Keratinocyte (primary cell): ENCODE measurements around the gene GPRIN1. TPM values are rescaled to one million over a fixed set of nuclear protein-coding genes. Genes with fewer than 3 reads are reported as not detected.

ENCODE experiments used
- DNase-seq: peaks from one replicate; pipeline ENCODE4 v3.0.0-alpha.2; 2011; ENCODE audit warnings: low read depth, missing footprints, low spot score
- FAIRE-seq: peaks from 2 replicates; lab custom pipeline; 2011; peaks lifted over from hg19 to GRCh38; lab: Jason Lieb, UNC
- H2AFZ ChIP-seq: 2 replicates; pipeline ENCODE4 v1.6.0; 2012; ENCODE audit warnings: low read length, control low read depth, inconsistent platforms; ENCODE audit not compliant: control insufficient read depth
- H3K27ac ChIP-seq: 2 replicates; pipeline ENCODE4 v1.5.1; 2011; ENCODE audit warnings: low read length; ENCODE audit not compliant: control insufficient read depth, insufficient read depth
- H3K27me3 ChIP-seq: 3 replicates; pipeline ENCODE4 v1.6.0; 2011; ENCODE audit warnings: low read length; ENCODE audit not compliant: control insufficient read depth, insufficient read depth; ENCODE audit errors: extremely low read depth
- H3K36me3 ChIP-seq, 2 experiments: 2 replicates in 1 of 2; 3 replicates in 1 of 2; pipeline ENCODE4 v1.5.1; 2011; ENCODE audit warnings: low read length in 2 of 2, mild to moderate bottlenecking in 1 of 2; ENCODE audit not compliant: control insufficient read depth in 2 of 2, insufficient read depth in 2 of 2; ENCODE audit errors: extremely low read depth in 1 of 2
- H3K4me1 ChIP-seq: 3 replicates; pipeline ENCODE4 v1.5.1; 2011; ENCODE audit warnings: low read length; ENCODE audit not compliant: control insufficient read depth, insufficient read depth; ENCODE audit errors: extremely low read depth
- H3K4me2 ChIP-seq: 3 replicates; pipeline ENCODE4 v1.6.0; 2011; ENCODE audit warnings: low read depth, low read length; ENCODE audit not compliant: control insufficient read depth, insufficient read depth; ENCODE audit errors: extremely low read depth
- H3K4me3 ChIP-seq, 3 experiments: fragments of 200-600 bp in 1 of 3; sonication (generic) in 1 of 3; 2 replicates in 2 of 3; 3 replicates in 1 of 3; pipeline ENCODE4 v1.5.1; 2011 to 2016; ENCODE audit warnings: low read length in 3 of 3, mild to moderate bottlenecking in 3 of 3, control low read depth in 2 of 3, inconsistent platforms in 1 of 3, low read depth in 1 of 3, mixed read lengths in 1 of 3, mixed run types in 1 of 3, moderate library complexity in 1 of 3; ENCODE audit not compliant: control insufficient read depth in 2 of 3, insufficient read depth in 2 of 3; ENCODE audit errors: extremely low read depth in 1 of 3
- H3K79me2 ChIP-seq: 2 replicates; pipeline ENCODE4 v1.6.0; 2012; ENCODE audit warnings: low read length; ENCODE audit not compliant: control insufficient read depth, insufficient read depth
- H3K9ac ChIP-seq: 3 replicates; pipeline ENCODE4 v1.6.0; 2011; ENCODE audit warnings: low read length; ENCODE audit not compliant: control insufficient read depth, insufficient read depth; ENCODE audit errors: extremely low read depth
- H3K9me1 ChIP-seq: 3 replicates; pipeline ENCODE4 v1.6.0; 2011; ENCODE audit warnings: low read length; ENCODE audit not compliant: control insufficient read depth, insufficient read depth; ENCODE audit errors: extremely low read depth
- H3K9me3 ChIP-seq: 2 replicates; pipeline ENCODE4 v1.5.1; 2012; ENCODE audit warnings: low read depth, low read length; ENCODE audit not compliant: control insufficient read depth
- H4K20me1 ChIP-seq: 3 replicates; pipeline ENCODE4 v1.6.0; 2011; ENCODE audit warnings: low read length; ENCODE audit not compliant: control insufficient read depth, insufficient read depth; ENCODE audit errors: extremely low read depth
- EZH2 ChIP-seq: IDR thresholded peaks from one replicate; pipeline ENCODE4 v1.6.1; 2012; ENCODE audit warnings: inconsistent platforms, mild to moderate bottlenecking, low read length, moderate library complexity
- dilution Hi-C: fragments of 300-500 bp; cut with MboI; formaldehyde crosslinking; loops from one replicate; pipeline ENCODE4 v1.7.0; 2020; ENCODE audit warnings: low sequenced_read_pairs; ENCODE audit not compliant: extremely low pct_ligation_motif_present
- polyA plus RNA-seq, 5 experiments: library from polyadenylated mRNA; depleted of rRNA in 3 of 5; stranded (reverse) in 3 of 5; stranded (forward) in 1 of 5; unstranded in 1 of 5; fragments of >200 nt; gene quantifications; 1 replicate in 1 of 5; 2 replicates in 3 of 5; 3 replicates in 1 of 5; pipeline versions ENCODE4 v1.2.1 to v1.2.3, GENCODE V29; 2011 to 2012; ENCODE audit warnings: missing spikeins in 2 of 5, low read depth in 1 of 5, low replicate concordance in 1 of 5
- TF ChIP-seq, protein P1 (sequence below), 3 experiments: IDR thresholded peaks in 1 of 3; conservative IDR thresholded peaks in 1 of 3; optimal IDR thresholded peaks in 1 of 3; 2 replicates in 2 of 3; 3 replicates in 1 of 3; pipeline versions ENCODE3 to v1.5.1; 2011; ENCODE audit warnings: low read length in 3 of 3, mild to moderate bottlenecking in 3 of 3, moderate library complexity in 2 of 3, control low read depth in 1 of 3, inconsistent platforms in 1 of 3; ENCODE audit not compliant: insufficient read depth in 2 of 3; ENCODE audit errors: extremely low read depth in 1 of 3

Gene GPRIN1
- polyA plus RNA-seq, 1 donor (not counting 4 experiments of a cell fraction or from before 2014, with no cell fraction given), result 4.0 TPM

DNA sequence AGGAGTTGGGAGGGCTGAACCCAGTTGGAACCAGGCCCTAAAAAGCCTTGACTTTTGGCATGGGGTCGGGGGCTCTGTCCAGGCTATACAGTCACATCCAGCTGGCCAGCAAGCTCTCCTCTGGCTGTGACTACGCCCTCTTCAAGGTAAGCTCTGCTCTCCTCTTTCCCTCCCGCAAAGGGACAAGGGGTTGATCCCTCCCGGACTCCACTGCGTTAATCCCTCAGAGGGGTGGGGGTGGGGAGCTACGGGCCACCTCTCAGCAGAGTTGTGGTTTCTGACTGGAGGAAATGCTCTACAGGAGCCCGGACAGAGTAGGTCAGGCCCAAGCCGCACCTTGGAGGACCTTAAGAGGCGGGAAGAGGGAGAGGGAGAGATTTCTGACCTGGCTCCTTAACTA lies 34.3 kb upstream of the GPRIN1 start:
- Histone ChIP-seq H3K4me3 (no peak overlapping the region), H4K20me1 (no peaks in the 10 kb centered on the region), H3K27me3 (no peaks in the 10 kb centered on the region), H3K9ac (no peak overlapping the region), H3K9me3 (no peaks in the 10 kb centered on the region), H3K9me1 (no peaks in the 10 kb centered on the region), H3K36me3 (no peaks in the 10 kb centered on the region), H3K27ac (no peak overlapping the region), H2AFZ (no peak overlapping the region), H3K4me1 (peaks cover 15% of the 10 kb centered on the region), H3K4me2 (no peak overlapping the region), H3K79me2 (peaks cover 14% of the 10 kb centered on the region)
- dilution Hi-C loops, result no loop called here
- FAIRE-seq (no peak), DNase-seq (no peak)
- TF ChIP-seq EZH2, result no peak
- TF ChIP-seq, protein P1, sequence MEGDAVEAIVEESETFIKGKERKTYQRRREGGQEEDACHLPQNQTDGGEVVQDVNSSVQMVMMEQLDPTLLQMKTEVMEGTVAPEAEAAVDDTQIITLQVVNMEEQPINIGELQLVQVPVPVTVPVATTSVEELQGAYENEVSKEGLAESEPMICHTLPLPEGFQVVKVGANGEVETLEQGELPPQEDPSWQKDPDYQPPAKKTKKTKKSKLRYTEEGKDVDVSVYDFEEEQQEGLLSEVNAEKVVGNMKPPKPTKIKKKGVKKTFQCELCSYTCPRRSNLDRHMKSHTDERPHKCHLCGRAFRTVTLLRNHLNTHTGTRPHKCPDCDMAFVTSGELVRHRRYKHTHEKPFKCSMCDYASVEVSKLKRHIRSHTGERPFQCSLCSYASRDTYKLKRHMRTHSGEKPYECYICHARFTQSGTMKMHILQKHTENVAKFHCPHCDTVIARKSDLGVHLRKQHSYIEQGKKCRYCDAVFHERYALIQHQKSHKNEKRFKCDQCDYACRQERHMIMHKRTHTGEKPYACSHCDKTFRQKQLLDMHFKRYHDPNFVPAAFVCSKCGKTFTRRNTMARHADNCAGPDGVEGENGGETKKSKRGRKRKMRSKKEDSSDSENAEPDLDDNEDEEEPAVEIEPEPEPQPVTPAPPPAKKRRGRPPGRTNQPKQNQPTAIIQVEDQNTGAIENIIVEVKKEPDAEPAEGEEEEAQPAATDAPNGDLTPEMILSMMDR (optimal IDR thresholded peaks at IDR 0.05 in 1 of 3, IDR thresholded peaks at IDR 0.05 in 1 of 3, conservative IDR thresholded peaks at IDR 0.05 in 1 of 3; ENCODE audit: extremely low read depth in 1 of 3, insufficient read depth in 2 of 3, low read length in 3 of 3), result no peak

DNA sequence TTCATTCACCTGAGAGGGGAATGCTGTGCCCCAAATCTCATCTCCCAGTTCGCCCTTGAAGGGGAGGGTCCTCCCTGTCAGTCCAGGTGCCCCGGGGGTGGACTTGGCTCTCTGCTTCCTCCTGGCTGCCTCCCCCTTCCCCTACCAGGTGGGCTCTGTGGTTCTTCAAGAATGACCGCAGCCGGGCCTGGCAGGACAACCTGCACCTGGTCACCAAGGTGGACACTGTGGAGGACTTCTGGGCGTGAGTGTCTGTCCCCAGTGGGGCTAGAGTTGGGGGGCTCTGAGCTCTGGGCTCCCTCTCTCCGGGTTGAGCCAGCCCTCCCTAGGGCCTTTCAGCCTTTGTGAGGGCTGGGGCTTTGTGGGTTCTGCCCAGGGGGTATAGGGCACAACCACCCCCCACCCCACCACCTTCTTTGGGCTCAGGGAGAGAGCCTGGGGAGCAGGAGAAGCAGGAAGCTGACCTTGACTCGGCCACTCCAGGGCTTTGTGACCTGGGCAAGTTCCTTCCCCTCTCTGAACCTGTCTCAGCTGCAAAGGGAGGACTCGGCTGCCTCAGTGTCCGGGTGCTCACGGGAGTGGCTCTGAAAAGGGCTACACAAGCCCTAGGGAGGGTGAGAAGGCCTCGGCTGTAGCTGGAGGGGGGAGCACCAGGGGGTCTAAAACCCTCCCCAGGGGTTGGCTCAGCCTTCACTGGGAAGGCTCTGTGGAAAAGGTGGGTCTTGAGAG lies 33.7 kb upstream of the GPRIN1 start:
- Histone ChIP-seq H3K27me3 (no peaks in the 10 kb centered on the region), H3K4me2 (no peak overlapping the region), H2AFZ (no peak overlapping the region), H3K9me3 (no peaks in the 10 kb centered on the region), H3K36me3 (no peaks in the 10 kb centered on the region), H3K27ac (no peak overlapping the region), H3K9me1 (no peaks in the 10 kb centered on the region), H3K79me2 (peaks cover 8% of the 10 kb centered on the region), H3K4me1 (peaks cover 13% of the 10 kb centered on the region), H3K9ac (no peak overlapping the region), H4K20me1 (no peaks in the 10 kb centered on the region), H3K4me3 (no peak overlapping the region)
- no peak for DNase-seq
- no peak for TF ChIP-seq EZH2
- TF ChIP-seq, protein P1 (optimal IDR thresholded peaks at IDR 0.05 in 1 of 3, IDR thresholded peaks at IDR 0.05 in 1 of 3, conservative IDR thresholded peaks at IDR 0.05 in 1 of 3; ENCODE audit: extremely low read depth in 1 of 3, insufficient read depth in 2 of 3, low read length in 3 of 3), result no peak
- no peak for FAIRE-seq
- dilution Hi-C loops, result no loop called here
